Measurements from ENCODE around the gene ZAR1. TPM values are rescaled to one million over a fixed set of nuclear protein-coding genes. Genes with fewer than 3 reads are reported as not detected.

Gene ZAR1
- total and polyA plus RNA-seq, 2 donors (not counting 1 experiment from before 2014, with no cell fraction given), result not detected

GRCh38 chr4:48503233-48504025 lies 13.4 kb downstream of the ZAR1 start:
- Histone ChIP-seq H3K9me3 (ENCODE audit: control extremely low read depth in 1 of 3, control insufficient read depth in 2 of 3, insufficient read depth in 1 of 3, low read length in 2 of 3) (no peaks in the 10 kb centered on the region), H3K79me2 (ENCODE audit: control insufficient read depth, insufficient read depth, low read length) (no peaks in the 10 kb centered on the region), H3K4me2 (replicated peaks; ENCODE audit: low read depth, low read length, poor library complexity, severe bottlenecking) (no peak overlapping the region), H2AFZ (ENCODE audit: insufficient read depth, low read depth, low read length, poor library complexity, severe bottlenecking) (no peak overlapping the region), H4K20me1 (ENCODE audit: control insufficient read depth, insufficient read depth, low read length, poor library complexity, severe bottlenecking) (no peaks in the 10 kb centered on the region), H3K9ac (ENCODE audit: low read length) (no peak overlapping the region), H3K4me1 (ENCODE audit: control insufficient read depth in 2 of 2, insufficient read depth in 2 of 2, low read length in 2 of 2) (no peaks in the 10 kb centered on the region), H3K4me3 (ENCODE audit: control extremely low read depth in 1 of 5, extremely low read depth in 1 of 5, insufficient read depth in 1 of 5, low read depth in 2 of 5, low read length in 4 of 5) (no peak overlapping the region), H3K36me3 (replicated peaks in 1 of 2; ENCODE audit: control extremely low read depth in 1 of 2, control insufficient read depth in 1 of 2, extremely low read depth in 1 of 2, insufficient read depth in 2 of 2, low read length in 1 of 2) (peaks cover 11 to 56% of the 10 kb centered on the region in 2 experiments), H3K27ac (ENCODE audit: low read length in 2 of 2) (no peak overlapping the region), H3K27me3 (replicated peaks in 1 of 4; ENCODE audit: control extremely low read depth in 1 of 4, control insufficient read depth in 3 of 4, insufficient read depth in 4 of 4, low read length in 3 of 4) (no peaks in the 10 kb centered on the region)
- TF ChIP-seq, protein P1, sequence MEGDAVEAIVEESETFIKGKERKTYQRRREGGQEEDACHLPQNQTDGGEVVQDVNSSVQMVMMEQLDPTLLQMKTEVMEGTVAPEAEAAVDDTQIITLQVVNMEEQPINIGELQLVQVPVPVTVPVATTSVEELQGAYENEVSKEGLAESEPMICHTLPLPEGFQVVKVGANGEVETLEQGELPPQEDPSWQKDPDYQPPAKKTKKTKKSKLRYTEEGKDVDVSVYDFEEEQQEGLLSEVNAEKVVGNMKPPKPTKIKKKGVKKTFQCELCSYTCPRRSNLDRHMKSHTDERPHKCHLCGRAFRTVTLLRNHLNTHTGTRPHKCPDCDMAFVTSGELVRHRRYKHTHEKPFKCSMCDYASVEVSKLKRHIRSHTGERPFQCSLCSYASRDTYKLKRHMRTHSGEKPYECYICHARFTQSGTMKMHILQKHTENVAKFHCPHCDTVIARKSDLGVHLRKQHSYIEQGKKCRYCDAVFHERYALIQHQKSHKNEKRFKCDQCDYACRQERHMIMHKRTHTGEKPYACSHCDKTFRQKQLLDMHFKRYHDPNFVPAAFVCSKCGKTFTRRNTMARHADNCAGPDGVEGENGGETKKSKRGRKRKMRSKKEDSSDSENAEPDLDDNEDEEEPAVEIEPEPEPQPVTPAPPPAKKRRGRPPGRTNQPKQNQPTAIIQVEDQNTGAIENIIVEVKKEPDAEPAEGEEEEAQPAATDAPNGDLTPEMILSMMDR (IDR thresholded peaks at IDR 0.05), result no peak
- TF ChIP-seq EZH2 (IDR thresholded peaks at IDR 0.05; ENCODE audit: borderline replicate concordance, insufficient read depth, low read depth, low read length, poor library complexity, severe bottlenecking), result no peak
- ATAC-seq (ENCODE audit: low read depth), result no peak
- DNase-seq, result no peak
- CTCF ChIA-PET, result no interaction called here
- intact Hi-C loops (cut with micrococcal nuclease), result no loop called here
- no peaks in the 10 kb centered on the region for H3K27me3 Mint-ChIP-seq
- POLR2A ChIA-PET, result no interaction called here
- no peaks in the 10 kb centered on the region for H3K9me3 Mint-ChIP-seq (ENCODE audit: insufficient read depth)
- WGBS (ENCODE audit: insufficient coverage), result 100% methylated on average over 1 of the region's 4 CpGs
- no peak overlapping the region for H3K27ac Mint-ChIP-seq
- no peak overlapping the region for H3K4me3 Mint-ChIP-seq
- H3K4me1 Mint-ChIP-seq, result no peaks in the 10 kb centered on the region

- H3K4me1 Mint-ChIP-seq, result no peaks in the 10 kb centered on the region
- ChIA-PET CTCF (no interaction called here), POLR2A (no interaction called here)
- Histone ChIP-seq H2AFZ (ENCODE audit: insufficient read depth, low read depth, low read length, poor library complexity, severe bottlenecking) (no peak overlapping the region), H3K27me3 (replicated peaks in 1 of 4; ENCODE audit: control extremely low read depth in 1 of 4, control insufficient read depth in 3 of 4, insufficient read depth in 4 of 4, low read length in 3 of 4) (no peaks in the 10 kb centered on the region), H3K9me3 (ENCODE audit: control extremely low read depth in 1 of 3, control insufficient read depth in 2 of 3, insufficient read depth in 1 of 3, low read length in 2 of 3) (no peaks in the 10 kb centered on the region), H3K4me3 (ENCODE audit: control extremely low read depth in 1 of 5, extremely low read depth in 1 of 5, insufficient read depth in 1 of 5, low read depth in 2 of 5, low read length in 4 of 5) (no peak overlapping the region), H3K36me3 (replicated peaks in 1 of 2; ENCODE audit: control extremely low read depth in 1 of 2, control insufficient read depth in 1 of 2, extremely low read depth in 1 of 2, insufficient read depth in 2 of 2, low read length in 1 of 2) (peaks cover 11 to 58% of the 10 kb centered on the region in 2 experiments), H3K9ac (ENCODE audit: low read length) (no peak overlapping the region), H3K4me1 (ENCODE audit: control insufficient read depth in 2 of 2, insufficient read depth in 2 of 2, low read length in 2 of 2) (no peaks in the 10 kb centered on the region), H3K27ac (ENCODE audit: low read length in 2 of 2) (no peak overlapping the region), H3K4me2 (replicated peaks; ENCODE audit: low read depth, low read length, poor library complexity, severe bottlenecking) (no peak overlapping the region), H3K79me2 (ENCODE audit: control insufficient read depth, insufficient read depth, low read length) (no peaks in the 10 kb centered on the region), H4K20me1 (ENCODE audit: control insufficient read depth, insufficient read depth, low read length, poor library complexity, severe bottlenecking) (no peaks in the 10 kb centered on the region)
- no peaks in the 10 kb centered on the region for H3K9me3 Mint-ChIP-seq (ENCODE audit: insufficient read depth)
- DNase-seq (no peak), ATAC-seq (ENCODE audit: low read depth) (no peak)
- no peak overlapping the region for H3K27ac Mint-ChIP-seq
- TF ChIP-seq EZH2 (IDR thresholded peaks at IDR 0.05; ENCODE audit: borderline replicate concordance, insufficient read depth, low read depth, low read length, poor library complexity, severe bottlenecking), result no peak
- TF ChIP-seq, protein P1 (IDR thresholded peaks at IDR 0.05), result no peak
- H3K27me3 Mint-ChIP-seq, result no peaks in the 10 kb centered on the region
- WGBS (ENCODE audit: insufficient coverage), result no CpG with 5 or more reads among the region's 2 CpGs
- intact Hi-C loops (cut with micrococcal nuclease), result no loop called here
- no peak overlapping the region for H3K4me3 Mint-ChIP-seq
These were observed 13.9 kb downstream of the ZAR1 start for GRCh38 chr4:48504026-48504330.

Data from B cell (primary cell).